Transverse colon (tissue), 4 donors: Measurements from ENCODE around the gene TRIM33. TPM values are rescaled to one million over a fixed set of nuclear protein-coding genes. Genes with fewer than 3 reads are reported as not detected.
"Not testable (repeated sequence)": the region's sequence is repeated elsewhere in the genome, so short reads cannot be mapped to it uniquely, and the experiment has no call there.

ENCODE experiments used
- DNase-seq: peaks from one replicate; pipeline ENCODE4 v3.0.0-alpha.2; 2019
- H3K27ac ChIP-seq, 4 donors: fragments of 200-600 bp; sonication (generic); 2 replicates each; pipeline ENCODE4 v1.5.1; 2016 to 2018; ENCODE audit warnings: inconsistent platforms in 4 of 4
- H3K27me3 ChIP-seq: fragments of 200-600 bp; sonication (generic); 2 replicates; pipeline ENCODE4 v1.5.1; 2017; ENCODE audit warnings: inconsistent platforms
- H3K36me3 ChIP-seq, 4 donors: fragments of 200-600 bp; sonication (generic); 2 replicates each; pipeline ENCODE4 v1.5.1; 2017 to 2019; ENCODE audit warnings: inconsistent platforms in 4 of 4
- H3K4me1 ChIP-seq, 4 donors: fragments of 200-600 bp; sonication (generic); 2 replicates each; pipeline ENCODE4 v1.5.1; 2017 to 2020; ENCODE audit warnings: inconsistent platforms in 4 of 4
- H3K4me3 ChIP-seq, 4 donors: fragments of 200-600 bp; sonication (generic); 1 replicate in 1 of 4; 2 replicates in 3 of 4; pipeline versions ENCODE4 v1.5.1 to v1.6.1; 2017 to 2019; ENCODE audit warnings: inconsistent platforms in 4 of 4
- H3K9me3 ChIP-seq, 2 donors: fragments of 200-600 bp; sonication (generic); 2 replicates each; pipeline ENCODE4 v1.5.1; 2017 to 2019; ENCODE audit warnings: inconsistent platforms in 2 of 2
- EP300 ChIP-seq: sonication (generic); formaldehyde crosslinking; IDR thresholded peaks from one replicate; pipeline ENCODE4 v1.6.1; 2017; ENCODE audit warnings: antibody characterized with exemption, low read depth
- POLR2A ChIP-seq: fragments of 450-650 bp; IDR thresholded peaks from one replicate; pipeline ENCODE4 v1.6.1; 2016; ENCODE audit warnings: antibody characterized with exemption, mild to moderate bottlenecking, moderate library complexity
- POLR2AphosphoS5 ChIP-seq, 3 donors: sonication (generic); formaldehyde crosslinking; IDR thresholded peaks; one replicate each; pipeline ENCODE4 v1.6.1; 2016; ENCODE audit warnings: antibody characterized with exemption in 3 of 3
- WGBS, 2 donors: methylation state at CpG; one replicate each; pipeline ENCODE4 v1.1.5; 2018; ENCODE audit warnings: low coverage in 1 of 2; 5-methylcytosine and 5-hydroxymethylcytosine counted together
- in situ Hi-C, 4 donors: fragments of 200-750 bp; cut with MboI; loops; one replicate each; pipeline versions ENCODE4 v1.15.0 to v1.15.1; 2017; ENCODE audit warnings: low sequenced_read_pairs in 3 of 4, low pct_ligation_motif_present in 1 of 4, low pct_unique_long_range_greater_than_20kb in 1 of 4
- intact Hi-C: fragments of 100-400 bp; cut with DNase I; formaldehyde crosslinking; loops from one replicate; pipeline ENCODE4 v1.15.1; 2023; ENCODE audit warnings: low total_unique reads
- total RNA-seq, 4 donors: library from RNA; depleted of rRNA; stranded (reverse); fragments of >200 nt; gene quantifications; one replicate each; pipeline ENCODE4 v1.1.0, GENCODE V29; 2016
- TF ChIP-seq, protein P1 (sequence below), 5 experiments: fragments of 200-600 bp in 3 of 5; fragments of 450-650 bp in 2 of 5; sonication (generic) in 3 of 5; IDR thresholded peaks; 1 replicate in 2 of 5; 2 replicates in 3 of 5; pipeline ENCODE4 v1.5.1; 2016 to 2017; ENCODE audit warnings: antibody characterized with exemption in 5 of 5, inconsistent platforms in 3 of 5, mild to moderate bottlenecking in 2 of 5, moderate library complexity in 1 of 5

Gene TRIM33
- total RNA-seq, 4 donors from 2014 or later, result 35.4 to 53.7 (median 44.1) TPM

- intact Hi-C loops (no loop called here), in situ Hi-C loops (no loop called here)
- Histone ChIP-seq H3K27ac (no peak overlapping the region), H3K4me3 (no peak overlapping the region), H3K9me3 (peaks cover 4 to 11% of the 10 kb centered on the region in 2 donors), H3K4me1 (no peaks in the 10 kb centered on the region), H3K36me3 (no peaks in the 10 kb centered on the region), H3K27me3 (no peaks in the 10 kb centered on the region)
- no peak for DNase-seq
- TF ChIP-seq POLR2A (no peak), POLR2AphosphoS5 (IDR thresholded peaks at IDR 0.05) (no peak), EP300 (no peak)
- TF ChIP-seq, protein P1, sequence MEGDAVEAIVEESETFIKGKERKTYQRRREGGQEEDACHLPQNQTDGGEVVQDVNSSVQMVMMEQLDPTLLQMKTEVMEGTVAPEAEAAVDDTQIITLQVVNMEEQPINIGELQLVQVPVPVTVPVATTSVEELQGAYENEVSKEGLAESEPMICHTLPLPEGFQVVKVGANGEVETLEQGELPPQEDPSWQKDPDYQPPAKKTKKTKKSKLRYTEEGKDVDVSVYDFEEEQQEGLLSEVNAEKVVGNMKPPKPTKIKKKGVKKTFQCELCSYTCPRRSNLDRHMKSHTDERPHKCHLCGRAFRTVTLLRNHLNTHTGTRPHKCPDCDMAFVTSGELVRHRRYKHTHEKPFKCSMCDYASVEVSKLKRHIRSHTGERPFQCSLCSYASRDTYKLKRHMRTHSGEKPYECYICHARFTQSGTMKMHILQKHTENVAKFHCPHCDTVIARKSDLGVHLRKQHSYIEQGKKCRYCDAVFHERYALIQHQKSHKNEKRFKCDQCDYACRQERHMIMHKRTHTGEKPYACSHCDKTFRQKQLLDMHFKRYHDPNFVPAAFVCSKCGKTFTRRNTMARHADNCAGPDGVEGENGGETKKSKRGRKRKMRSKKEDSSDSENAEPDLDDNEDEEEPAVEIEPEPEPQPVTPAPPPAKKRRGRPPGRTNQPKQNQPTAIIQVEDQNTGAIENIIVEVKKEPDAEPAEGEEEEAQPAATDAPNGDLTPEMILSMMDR (IDR thresholded peaks at IDR 0.05), result no peak
Measured at GRCh38 chr1:114379987-114380386, 131.0 kb downstream of the TRIM33 start.

GRCh38 chr1:114379358-114379757 lies 131.6 kb downstream of the TRIM33 start:
- in situ Hi-C loops, result no loop called here

GRCh38 chr1:114377356-114377755 lies 133.6 kb downstream of the TRIM33 start:
- Histone ChIP-seq H3K9me3 (peaks cover 7 to 8% of the 10 kb centered on the region in 2 donors), H3K27ac (no peak overlapping the region), H3K27me3 (no peaks in the 10 kb centered on the region), H3K4me1 (no peaks in the 10 kb centered on the region), H3K36me3 (no peaks in the 10 kb centered on the region), H3K4me3 (no peak overlapping the region)
- in situ Hi-C loops (no loop called here), intact Hi-C loops (no loop called here)
- TF ChIP-seq, protein P1 (IDR thresholded peaks at IDR 0.05), result no peak
- DNase-seq, result no peak

More at GRCh38 chr1:114379358-114379757, 131.6 kb downstream of the TRIM33 start:
- intact Hi-C loops, result no loop called here
- Histone ChIP-seq H3K9me3 (peaks cover under 1 to 7% of the 10 kb centered on the region in 2 donors), H3K4me1 (no peaks in the 10 kb centered on the region), H3K4me3 (no peak overlapping the region), H3K27me3 (no peaks in the 10 kb centered on the region), H3K27ac (no peak overlapping the region), H3K36me3 (no peaks in the 10 kb centered on the region)
- 83 to 91% methylated on average over 2 of the region's 2 CpGs for WGBS, 2 donors
- DNase-seq, result no peak
- TF ChIP-seq POLR2A, result no peak
- TF ChIP-seq, protein P1 (IDR thresholded peaks at IDR 0.05), result no peak
- TF ChIP-seq POLR2AphosphoS5 (IDR thresholded peaks at IDR 0.05), result no peak
- no peak for TF ChIP-seq EP300

DNA sequence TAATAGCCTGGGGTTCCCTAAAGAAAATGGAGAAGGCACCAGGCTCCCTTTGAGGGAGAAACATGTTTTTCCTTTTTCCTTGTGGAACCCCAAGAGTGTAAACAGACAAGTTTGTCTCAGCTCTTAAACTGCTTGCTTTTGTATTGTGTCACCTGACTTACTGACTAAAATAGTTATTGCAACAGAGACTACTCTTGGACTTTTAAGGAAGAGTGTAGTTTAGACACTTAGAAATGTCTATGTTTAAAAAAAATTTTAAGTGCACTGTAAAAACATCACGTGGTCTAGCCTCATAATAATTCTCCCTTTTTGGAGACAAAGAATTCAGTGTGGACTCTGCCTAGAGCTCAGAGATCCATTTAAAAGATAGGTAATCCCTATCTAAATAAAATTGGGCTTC lies 141.1 kb downstream of the TRIM33 start:
- in situ Hi-C loops, result no loop called here
- Histone ChIP-seq H3K9me3 (peaks cover 3 to 8% of the 10 kb centered on the region in 2 donors), H3K4me3 (no peak overlapping the region), H3K27ac (peak overlapping the region in 3 of 4 donors; percentile 23 to 72 (median 45)), H3K27me3 (no peaks in the 10 kb centered on the region), H3K4me1 (peaks cover 0 to 6% (median 3%) of the 10 kb centered on the region in 4 donors), H3K36me3 (no peaks in the 10 kb centered on the region)
- no peak for DNase-seq
- no peak for TF ChIP-seq EP300
- 22 to 33% methylated on average over 1 of the region's 1 CpG for WGBS, 2 donors
- intact Hi-C loops, result no loop called here

- H3K4me1 ChIP-seq, H3K36me3 ChIP-seq, H3K4me3 ChIP-seq, DNase-seq, intact Hi-C loops, H3K9me3 ChIP-seq, H3K27me3 ChIP-seq, in situ Hi-C loops: not testable (repeated sequence)
- peak overlapping the region in 3 of 4 donors; percentile 23 to 72 (median 45) for H3K27ac ChIP-seq
- 65 to 67% methylated on average over 5 of the region's 5 CpGs for WGBS, 2 donors
Measured at GRCh38 chr1:114369266-114369919, 141.6 kb downstream of the TRIM33 start.
